ENCODE data around the gene MEFV. TPM values are rescaled to one million over a fixed set of nuclear protein-coding genes. Genes with fewer than 3 reads are reported as not detected.

The MEFV gene
- total RNA-seq, 1 donor from 2014 or later: not detected

DNA sequence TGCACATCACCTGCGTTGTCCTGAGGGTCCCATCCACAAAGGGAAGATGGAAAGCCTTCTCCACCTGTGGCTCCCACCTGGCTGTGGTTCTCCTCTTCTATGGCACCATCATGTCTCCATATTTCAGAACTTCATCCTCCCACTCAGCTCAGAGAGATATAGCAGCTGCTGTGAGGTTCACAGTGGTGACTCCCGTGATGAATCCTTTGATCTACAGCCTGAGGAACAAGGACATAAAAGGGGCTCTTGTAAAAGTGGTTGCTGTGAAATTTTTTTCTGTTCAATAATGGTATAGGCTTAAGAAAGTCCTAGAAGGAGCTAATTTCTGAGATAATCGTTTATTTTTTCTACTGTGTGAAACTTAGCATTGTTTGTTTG, 40.2 kb downstream of the MEFV start:
- H3K36me3 Mint-ChIP-seq (ENCODE audit: unreplicated experiment): no peaks in the 10 kb centered on the region
- peaks cover 6% of the 10 kb centered on the region for H3K27me3 Mint-ChIP-seq (ENCODE audit: unreplicated experiment)
- H3K27ac Mint-ChIP-seq (ENCODE audit: unreplicated experiment): no peak overlapping the region
- no peak overlapping the region for H3K4me3 Mint-ChIP-seq (ENCODE audit: unreplicated experiment)
- H3K9me3 Mint-ChIP-seq (ENCODE audit: unreplicated experiment): peaks cover 4% of the 10 kb centered on the region
- no peak for DNase-seq (ENCODE audit: extremely low spot score, unreplicated experiment)
- TF ChIP-seq, protein P1, sequence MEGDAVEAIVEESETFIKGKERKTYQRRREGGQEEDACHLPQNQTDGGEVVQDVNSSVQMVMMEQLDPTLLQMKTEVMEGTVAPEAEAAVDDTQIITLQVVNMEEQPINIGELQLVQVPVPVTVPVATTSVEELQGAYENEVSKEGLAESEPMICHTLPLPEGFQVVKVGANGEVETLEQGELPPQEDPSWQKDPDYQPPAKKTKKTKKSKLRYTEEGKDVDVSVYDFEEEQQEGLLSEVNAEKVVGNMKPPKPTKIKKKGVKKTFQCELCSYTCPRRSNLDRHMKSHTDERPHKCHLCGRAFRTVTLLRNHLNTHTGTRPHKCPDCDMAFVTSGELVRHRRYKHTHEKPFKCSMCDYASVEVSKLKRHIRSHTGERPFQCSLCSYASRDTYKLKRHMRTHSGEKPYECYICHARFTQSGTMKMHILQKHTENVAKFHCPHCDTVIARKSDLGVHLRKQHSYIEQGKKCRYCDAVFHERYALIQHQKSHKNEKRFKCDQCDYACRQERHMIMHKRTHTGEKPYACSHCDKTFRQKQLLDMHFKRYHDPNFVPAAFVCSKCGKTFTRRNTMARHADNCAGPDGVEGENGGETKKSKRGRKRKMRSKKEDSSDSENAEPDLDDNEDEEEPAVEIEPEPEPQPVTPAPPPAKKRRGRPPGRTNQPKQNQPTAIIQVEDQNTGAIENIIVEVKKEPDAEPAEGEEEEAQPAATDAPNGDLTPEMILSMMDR (IDR thresholded peaks at IDR 0.05): no peak
- H3K4me1 Mint-ChIP-seq (ENCODE audit: unreplicated experiment): no peaks in the 10 kb centered on the region

DNA sequence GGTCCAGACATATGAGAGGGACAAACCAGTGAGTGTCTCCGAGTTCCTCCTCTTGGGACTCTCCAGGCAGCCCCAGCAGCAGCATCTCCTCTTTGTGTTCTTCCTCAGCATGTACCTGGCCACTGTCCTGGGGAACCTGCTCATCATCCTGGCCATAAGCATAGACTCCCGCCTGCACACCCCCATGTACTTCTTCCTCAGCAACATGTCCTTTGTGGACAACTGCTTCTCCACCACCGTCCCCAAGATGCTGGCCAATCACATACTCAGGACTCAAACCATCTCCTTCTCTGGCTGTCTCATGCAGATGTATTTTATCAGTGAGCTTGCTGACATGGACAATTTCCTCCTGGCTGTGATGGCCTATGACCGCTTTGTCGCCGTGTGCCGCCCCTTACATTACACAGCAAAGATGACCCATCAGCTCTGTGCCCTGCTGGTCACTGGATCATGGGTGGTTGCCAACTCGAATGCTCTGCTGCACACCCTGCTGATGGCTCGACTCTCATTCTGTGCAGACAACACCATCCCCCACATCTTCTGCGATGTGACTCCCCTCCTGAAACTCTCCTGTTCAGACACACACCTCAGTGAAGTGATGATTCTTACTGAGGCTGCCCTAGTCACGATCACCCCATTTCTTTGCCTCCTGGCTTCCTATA, 40.7 kb downstream of the MEFV start:
- H3K4me3 Mint-ChIP-seq (ENCODE audit: unreplicated experiment): no peak overlapping the region
- no peak for DNase-seq (ENCODE audit: extremely low spot score, unreplicated experiment)
- TF ChIP-seq, protein P1 (IDR thresholded peaks at IDR 0.05): no peak

DNA sequence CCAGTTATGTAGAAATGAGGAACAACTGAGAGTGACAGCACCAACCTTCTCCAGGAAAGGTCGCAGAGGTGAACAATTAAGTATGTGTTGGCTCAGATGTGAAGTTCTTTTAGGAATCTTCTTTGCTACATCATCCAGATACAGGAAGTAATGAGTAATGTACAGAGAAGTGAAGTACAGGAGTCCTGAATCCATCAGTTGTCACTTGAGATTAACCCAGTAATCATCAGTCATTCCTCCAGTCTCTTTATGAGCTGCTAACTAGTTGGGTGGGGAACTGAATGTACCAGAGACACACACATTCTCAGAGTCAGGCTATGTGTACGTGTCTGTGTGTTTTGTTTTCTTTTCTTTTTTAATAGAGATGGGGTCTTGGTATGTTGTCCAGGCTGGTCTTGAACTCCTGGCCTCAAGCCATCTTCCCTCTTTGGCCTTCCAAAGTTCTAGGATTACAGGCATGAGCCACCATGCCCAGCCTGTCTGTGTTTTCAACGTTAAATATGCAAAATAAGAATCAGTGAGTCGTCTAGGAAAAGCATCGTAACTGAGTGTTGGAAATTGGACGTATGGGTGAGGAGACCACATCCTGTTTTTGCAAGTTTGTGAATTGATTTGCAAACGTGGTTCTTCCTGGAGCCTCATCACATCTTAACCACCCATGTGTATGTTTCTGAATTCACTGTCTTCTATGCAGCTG, 41.4 kb downstream of the MEFV start:
- DNase-seq (ENCODE audit: extremely low spot score, unreplicated experiment): no peak
- TF ChIP-seq, protein P1 (IDR thresholded peaks at IDR 0.05): no peak
- Mint-ChIP-seq H3K27me3 (ENCODE audit: unreplicated experiment) (peaks cover 6% of the 10 kb centered on the region), H3K4me1 (ENCODE audit: unreplicated experiment) (no peaks in the 10 kb centered on the region), H3K9me3 (ENCODE audit: unreplicated experiment) (peaks cover 4% of the 10 kb centered on the region), H3K27ac (ENCODE audit: unreplicated experiment) (no peak overlapping the region), H3K36me3 (ENCODE audit: unreplicated experiment) (no peaks in the 10 kb centered on the region), H3K4me3 (ENCODE audit: unreplicated experiment) (no peak overlapping the region)

More for the DNA sequence above, 40.7 kb downstream of the MEFV start:
- peaks cover 6% of the 10 kb centered on the region for H3K27me3 Mint-ChIP-seq (ENCODE audit: unreplicated experiment)
- no peak overlapping the region for H3K27ac Mint-ChIP-seq (ENCODE audit: unreplicated experiment)
- H3K9me3 Mint-ChIP-seq (ENCODE audit: unreplicated experiment): peaks cover 4% of the 10 kb centered on the region
- no peaks in the 10 kb centered on the region for H3K36me3 Mint-ChIP-seq (ENCODE audit: unreplicated experiment)
- no peaks in the 10 kb centered on the region for H3K4me1 Mint-ChIP-seq (ENCODE audit: unreplicated experiment)

DNA sequence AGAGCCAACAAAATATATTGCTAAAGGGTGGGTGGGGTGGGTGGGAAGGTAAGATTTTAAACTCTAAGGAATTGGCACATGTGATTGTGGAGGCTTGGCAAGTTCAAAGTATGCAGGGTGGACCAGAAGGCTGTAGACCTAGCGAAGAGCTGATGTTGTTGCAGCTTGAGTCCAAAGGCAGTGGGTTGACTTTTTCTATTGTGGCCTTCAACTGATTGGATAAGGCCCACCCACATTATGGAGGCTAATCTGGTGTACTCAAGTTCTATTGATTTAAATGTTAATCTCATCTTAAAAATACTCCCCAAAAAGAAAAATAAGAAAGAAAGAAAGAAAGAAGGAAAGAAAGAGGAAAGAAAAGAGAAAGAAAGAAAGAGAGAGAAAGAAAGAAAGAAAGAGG, 43.9 kb downstream of the MEFV start:
- Mint-ChIP-seq H3K4me1 (ENCODE audit: unreplicated experiment) (no peaks in the 10 kb centered on the region), H3K9me3 (ENCODE audit: unreplicated experiment) (peaks cover 5% of the 10 kb centered on the region), H3K27me3 (ENCODE audit: unreplicated experiment) (peaks cover 6% of the 10 kb centered on the region), H3K36me3 (ENCODE audit: unreplicated experiment) (no peaks in the 10 kb centered on the region), H3K27ac (ENCODE audit: unreplicated experiment) (no peak overlapping the region), H3K4me3 (ENCODE audit: unreplicated experiment) (no peak overlapping the region)
- TF ChIP-seq, protein P1 (IDR thresholded peaks at IDR 0.05): no peak
- no peak for DNase-seq (ENCODE audit: extremely low spot score, unreplicated experiment)

DNA sequence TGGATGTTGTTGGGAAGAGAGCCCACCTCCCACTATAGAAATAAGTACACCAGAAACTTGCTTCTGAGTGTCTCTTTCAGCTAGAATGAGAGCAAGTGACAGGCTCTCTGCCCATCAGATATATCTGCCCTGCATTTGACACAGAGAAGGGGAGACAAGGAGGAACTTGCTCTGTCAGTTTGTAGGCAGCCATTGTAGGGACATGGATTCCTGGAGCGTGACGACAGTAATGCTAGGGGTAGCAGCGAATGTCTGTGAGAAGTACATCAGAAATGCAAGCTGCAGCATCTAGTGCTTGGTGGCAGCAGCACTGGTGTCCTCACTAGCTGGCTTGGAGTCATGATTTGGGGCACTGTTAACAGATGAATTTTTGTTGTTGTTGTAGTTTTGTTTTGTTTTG, 44.4 kb downstream of the MEFV start:
- Mint-ChIP-seq H3K36me3 (ENCODE audit: unreplicated experiment) (no peaks in the 10 kb centered on the region), H3K4me1 (ENCODE audit: unreplicated experiment) (no peaks in the 10 kb centered on the region), H3K9me3 (ENCODE audit: unreplicated experiment) (peaks cover 9% of the 10 kb centered on the region), H3K27me3 (ENCODE audit: unreplicated experiment) (peaks cover 6% of the 10 kb centered on the region), H3K4me3 (ENCODE audit: unreplicated experiment) (no peak overlapping the region), H3K27ac (ENCODE audit: unreplicated experiment) (no peak overlapping the region)
- TF ChIP-seq, protein P1 (IDR thresholded peaks at IDR 0.05): no peak
- DNase-seq (ENCODE audit: extremely low spot score, unreplicated experiment): no peak

All from osteocyte (in vitro differentiated cells).